ENCODE results near the gene LINC00237. TPM values are rescaled to one million over a fixed set of nuclear protein-coding genes. Genes with fewer than 3 reads are reported as not detected.
A peak's percentile ranks its signal among the peaks of the same experiment; 100 is the strongest.

LINC00237 gene
- total RNA-seq, 1 donor from 2014 or later: not detected

- no peak for FAIRE-seq
- peak; percentile 48 for TF ChIP-seq CTCF (IDR thresholded peaks at IDR 0.05; ENCODE audit: insufficient read depth, low read length, severe bottlenecking)
- no peak for DNase-seq (ENCODE audit: low read depth)
- H3K36me3 ChIP-seq (ENCODE audit: control insufficient read depth, insufficient read depth, low read length): no peaks in the 10 kb centered on the region
- H3K4me3 ChIP-seq (ENCODE audit: low read depth, low read length): no peak overlapping the region
- no peaks in the 10 kb centered on the region for H3K27me3 ChIP-seq (ENCODE audit: control insufficient read depth, insufficient read depth, low read length)
Observed at GRCh38 chr20:21048841-21049273, 57.3 kb downstream of the LINC00237 start.

GRCh38 chr20:21047981-21048380 lies 58.2 kb downstream of the LINC00237 start:
- no peak overlapping the region for H3K4me3 ChIP-seq (ENCODE audit: low read depth, low read length)
- no peak for TF ChIP-seq CTCF (IDR thresholded peaks at IDR 0.05; ENCODE audit: insufficient read depth, low read length, severe bottlenecking)
- no peaks in the 10 kb centered on the region for H3K36me3 ChIP-seq (ENCODE audit: control insufficient read depth, insufficient read depth, low read length)
- DNase-seq (ENCODE audit: low read depth) (no peak), FAIRE-seq (no peak)
- H3K27me3 ChIP-seq (ENCODE audit: control insufficient read depth, insufficient read depth, low read length): no peaks in the 10 kb centered on the region

GRCh38 chr20:21046413-21047070 lies 59.6 kb downstream of the LINC00237 start:
- Histone ChIP-seq H3K36me3 (ENCODE audit: control insufficient read depth, insufficient read depth, low read length) (no peaks in the 10 kb centered on the region), H3K4me3 (ENCODE audit: low read depth, low read length) (no peak overlapping the region), H3K27me3 (ENCODE audit: control insufficient read depth, insufficient read depth, low read length) (no peaks in the 10 kb centered on the region)
- TF ChIP-seq CTCF (IDR thresholded peaks at IDR 0.05; ENCODE audit: insufficient read depth, low read length, severe bottlenecking): no peak
- DNase-seq (ENCODE audit: low read depth) (no peak), FAIRE-seq (no peak)

Other genes with a start within 250 kb of the LINC00237 start
- 12.9 and 37.4 TPM in 2 replicates for gene KIZ, start 19.7 kb upstream of the LINC00237 start, total RNA-seq
- gene XRN2, start 197.0 kb upstream of the LINC00237 start, total RNA-seq: 63.0 and 78.2 TPM in 2 replicates